ENCODE data around the gene UQCRC2.

The UQCRC2 gene

DNA sequence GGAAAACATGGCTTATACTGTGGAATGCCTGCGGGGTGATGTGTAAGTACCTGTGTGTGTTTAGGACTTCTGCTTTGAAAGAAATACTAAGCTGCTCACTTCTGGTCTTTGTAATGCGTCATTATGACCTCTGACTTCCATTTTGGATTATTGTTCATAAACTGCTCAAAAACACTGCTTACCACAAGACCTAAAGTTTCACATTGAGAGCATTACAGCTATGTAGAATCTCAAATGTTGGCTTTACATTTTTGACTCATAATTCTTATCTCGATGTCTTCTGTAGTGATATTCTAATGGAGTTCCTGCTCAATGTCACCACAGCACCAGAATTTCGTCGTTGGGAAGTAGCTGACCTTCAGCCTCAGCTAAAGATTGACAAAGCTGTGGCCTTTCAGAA is 9.3 kb downstream of the UQCRC2 start:
- H3K4me3 ChIP-seq (replicated peaks; ENCODE audit: low read depth, low read length): no peak overlapping the region
- TF ChIP-seq, protein P1, sequence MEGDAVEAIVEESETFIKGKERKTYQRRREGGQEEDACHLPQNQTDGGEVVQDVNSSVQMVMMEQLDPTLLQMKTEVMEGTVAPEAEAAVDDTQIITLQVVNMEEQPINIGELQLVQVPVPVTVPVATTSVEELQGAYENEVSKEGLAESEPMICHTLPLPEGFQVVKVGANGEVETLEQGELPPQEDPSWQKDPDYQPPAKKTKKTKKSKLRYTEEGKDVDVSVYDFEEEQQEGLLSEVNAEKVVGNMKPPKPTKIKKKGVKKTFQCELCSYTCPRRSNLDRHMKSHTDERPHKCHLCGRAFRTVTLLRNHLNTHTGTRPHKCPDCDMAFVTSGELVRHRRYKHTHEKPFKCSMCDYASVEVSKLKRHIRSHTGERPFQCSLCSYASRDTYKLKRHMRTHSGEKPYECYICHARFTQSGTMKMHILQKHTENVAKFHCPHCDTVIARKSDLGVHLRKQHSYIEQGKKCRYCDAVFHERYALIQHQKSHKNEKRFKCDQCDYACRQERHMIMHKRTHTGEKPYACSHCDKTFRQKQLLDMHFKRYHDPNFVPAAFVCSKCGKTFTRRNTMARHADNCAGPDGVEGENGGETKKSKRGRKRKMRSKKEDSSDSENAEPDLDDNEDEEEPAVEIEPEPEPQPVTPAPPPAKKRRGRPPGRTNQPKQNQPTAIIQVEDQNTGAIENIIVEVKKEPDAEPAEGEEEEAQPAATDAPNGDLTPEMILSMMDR (IDR thresholded peaks at IDR 0.05; ENCODE audit: low read length, missing control alignments): no peak
- no peak for DNase-seq (ENCODE audit: low read depth)

DNA sequence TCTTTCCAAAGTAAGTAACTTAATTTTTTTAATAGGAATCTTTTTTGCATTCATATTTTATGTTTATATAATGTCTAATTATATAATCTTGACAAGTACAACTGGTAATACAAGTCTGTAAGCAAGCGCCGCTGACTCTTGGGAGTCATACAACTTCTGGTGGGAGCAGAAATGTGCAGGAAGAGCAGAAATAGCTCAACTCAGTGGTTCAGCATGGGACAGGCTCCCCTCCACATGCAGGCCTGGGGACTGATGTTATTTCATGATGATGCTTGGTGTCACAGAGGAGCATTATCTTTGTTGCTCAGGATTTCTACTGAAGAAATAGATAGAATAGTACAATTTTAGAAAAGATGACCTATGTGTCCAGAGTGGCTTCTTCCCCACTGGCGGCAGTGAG is 10.7 kb downstream of the UQCRC2 start:
- DNase-seq (ENCODE audit: low read depth): no peak
- H3K4me3 ChIP-seq (replicated peaks; ENCODE audit: low read depth, low read length): no peak overlapping the region
- TF ChIP-seq, protein P1 (IDR thresholded peaks at IDR 0.05; ENCODE audit: low read length, missing control alignments): no peak

DNA sequence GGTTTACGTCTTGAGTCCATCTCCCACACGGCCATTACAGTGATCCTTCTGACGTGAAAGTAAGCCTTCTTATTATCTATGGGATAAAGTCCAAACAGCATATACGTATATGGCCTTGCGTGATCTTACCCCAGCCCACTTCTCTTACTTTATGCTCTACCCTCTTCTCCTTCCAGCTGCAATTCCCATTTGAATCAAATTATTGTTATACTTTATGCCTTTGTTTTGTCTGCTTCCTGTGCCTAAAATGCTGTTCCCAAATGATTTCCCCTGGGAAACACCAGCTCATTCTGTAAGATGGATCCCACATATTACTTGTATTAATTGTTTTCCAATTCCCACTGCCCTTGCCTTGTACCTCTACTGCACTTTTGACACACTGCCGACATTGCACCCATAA is 11.2 kb downstream of the UQCRC2 start:
- H3K4me3 ChIP-seq (replicated peaks; ENCODE audit: low read depth, low read length): no peak overlapping the region
- DNase-seq (ENCODE audit: low read depth): no peak
- TF ChIP-seq, protein P1 (IDR thresholded peaks at IDR 0.05; ENCODE audit: low read length, missing control alignments): no peak

DNA sequence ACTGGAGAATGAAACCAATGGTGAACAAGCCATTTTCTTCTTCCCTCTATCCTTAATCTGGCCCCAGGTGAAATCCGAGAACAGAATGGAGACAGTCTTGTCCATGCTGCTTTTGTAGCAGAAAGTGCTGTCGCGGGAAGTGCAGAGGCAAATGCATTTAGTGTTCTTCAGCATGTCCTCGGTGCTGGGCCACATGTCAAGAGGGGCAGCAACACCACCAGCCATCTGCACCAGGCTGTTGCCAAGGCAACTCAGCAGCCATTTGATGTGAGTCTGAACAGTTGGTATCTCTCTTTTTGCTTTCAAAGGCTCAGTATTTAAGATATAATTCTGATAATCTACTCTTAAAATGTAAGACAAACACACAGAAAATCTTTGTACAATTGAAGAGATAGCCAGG is 18.7 kb downstream of the UQCRC2 start:
- TF ChIP-seq, protein P1 (IDR thresholded peaks at IDR 0.05; ENCODE audit: low read length, missing control alignments): no peak
- no peak overlapping the region for H3K4me3 ChIP-seq (replicated peaks; ENCODE audit: low read depth, low read length)
- DNase-seq (ENCODE audit: low read depth): no peak

DNA sequence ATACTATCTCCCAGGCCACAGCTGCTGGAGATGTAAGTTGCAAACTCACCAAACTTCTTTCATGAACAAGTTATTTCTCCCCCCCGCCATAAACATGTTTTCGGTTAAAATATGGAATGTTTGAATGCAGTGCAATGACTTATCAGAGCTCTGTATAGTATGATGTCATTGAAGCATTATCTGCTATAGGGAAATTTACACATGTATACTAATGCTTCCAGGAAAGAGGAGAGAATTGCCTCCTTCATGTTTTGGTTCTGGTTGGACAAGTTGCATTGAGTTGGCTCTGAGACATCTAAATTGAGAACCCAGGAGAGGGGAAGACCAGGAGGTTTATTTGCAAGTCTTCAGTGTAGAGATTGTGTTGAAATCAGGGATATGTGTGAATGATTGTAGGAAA is 20.8 kb downstream of the UQCRC2 start:
- no peak for DNase-seq (ENCODE audit: low read depth)
- H3K4me3 ChIP-seq (replicated peaks; ENCODE audit: low read depth, low read length): no peak overlapping the region
- TF ChIP-seq, protein P1 (IDR thresholded peaks at IDR 0.05; ENCODE audit: low read length, missing control alignments): no peak

DNA sequence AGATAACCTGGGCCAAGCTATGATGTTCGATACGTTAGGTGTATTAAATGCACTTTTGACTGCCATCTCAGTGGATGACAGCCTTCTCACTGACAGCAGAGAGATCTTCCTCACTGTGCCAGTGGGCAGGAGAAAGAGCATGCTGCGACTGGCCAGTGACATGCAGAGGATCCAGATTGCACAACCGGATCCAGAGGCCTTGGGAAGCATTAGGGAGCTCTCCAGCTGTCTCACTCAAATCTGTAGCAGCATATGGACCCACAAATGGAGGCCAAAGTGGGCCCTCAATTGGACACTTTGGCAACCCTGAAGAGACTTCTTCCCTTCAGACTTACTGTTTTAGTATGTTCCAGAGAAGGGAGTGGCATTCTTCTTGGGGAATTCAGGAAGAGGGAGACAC is 26.9 kb downstream of the UQCRC2 start:
- TF ChIP-seq, protein P1 (IDR thresholded peaks at IDR 0.05; ENCODE audit: low read length, missing control alignments): no peak
- no peak for DNase-seq (ENCODE audit: low read depth)

DNA sequence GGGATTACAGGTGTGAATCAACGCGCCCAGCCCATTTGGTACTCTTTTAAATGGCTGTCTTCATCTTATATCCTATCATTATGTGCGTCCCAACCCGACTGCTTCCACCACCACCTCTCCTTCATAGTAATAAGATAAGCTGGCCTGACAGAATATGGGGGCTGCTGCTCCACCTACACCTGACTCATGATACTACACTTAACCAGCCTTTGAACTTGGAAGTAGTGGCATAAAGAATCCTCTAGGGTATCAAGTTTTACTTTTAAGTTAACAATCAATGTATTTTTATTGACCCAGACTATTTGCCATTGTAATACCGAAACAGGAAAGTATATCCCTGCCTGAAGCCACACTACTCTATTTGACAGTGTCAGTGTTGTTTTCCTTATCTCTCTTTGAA is 28.9 kb downstream of the UQCRC2 start:
- TF ChIP-seq, protein P1 (IDR thresholded peaks at IDR 0.05; ENCODE audit: low read length, missing control alignments): no peak
- no peak overlapping the region for H3K4me3 ChIP-seq (replicated peaks; ENCODE audit: low read depth, low read length)
- DNase-seq (ENCODE audit: low read depth): no peak

More for the DNA sequence above, 26.9 kb downstream of the UQCRC2 start:
- H3K4me3 ChIP-seq (replicated peaks; ENCODE audit: low read depth, low read length): no peak overlapping the region
